NCI-H1694 treated with DMSO at 0.1 percent for 48 hours (cell line): ENCODE data around the gene LRRC61.

Experiments used
- DNase-seq: peaks from one replicate; lab custom pipeline; 2025; lab: John Stamatoyannopoulos, UW

LRRC61 gene

DNA sequence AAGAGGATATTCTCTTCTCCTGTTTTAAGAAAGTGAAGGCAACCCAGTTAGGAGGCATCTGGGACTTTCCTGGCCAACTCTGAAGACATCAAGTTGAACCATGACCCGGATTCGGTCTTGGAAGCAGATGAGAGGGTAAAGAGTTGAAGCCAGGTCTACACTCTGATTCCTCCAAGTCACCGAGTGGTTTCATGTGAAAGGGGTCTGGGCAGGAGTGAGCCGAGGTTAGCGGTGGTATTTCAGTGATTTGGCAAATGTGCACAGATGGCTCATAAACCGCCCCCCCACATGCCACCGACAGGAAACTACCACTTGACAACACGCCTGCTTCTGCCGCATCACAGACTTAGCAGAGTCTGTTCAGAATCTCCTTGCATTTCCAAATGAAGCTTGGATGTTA, 34.1 kb downstream of the LRRC61 start:
- peak; percentile 95 for DNase-seq

DNA sequence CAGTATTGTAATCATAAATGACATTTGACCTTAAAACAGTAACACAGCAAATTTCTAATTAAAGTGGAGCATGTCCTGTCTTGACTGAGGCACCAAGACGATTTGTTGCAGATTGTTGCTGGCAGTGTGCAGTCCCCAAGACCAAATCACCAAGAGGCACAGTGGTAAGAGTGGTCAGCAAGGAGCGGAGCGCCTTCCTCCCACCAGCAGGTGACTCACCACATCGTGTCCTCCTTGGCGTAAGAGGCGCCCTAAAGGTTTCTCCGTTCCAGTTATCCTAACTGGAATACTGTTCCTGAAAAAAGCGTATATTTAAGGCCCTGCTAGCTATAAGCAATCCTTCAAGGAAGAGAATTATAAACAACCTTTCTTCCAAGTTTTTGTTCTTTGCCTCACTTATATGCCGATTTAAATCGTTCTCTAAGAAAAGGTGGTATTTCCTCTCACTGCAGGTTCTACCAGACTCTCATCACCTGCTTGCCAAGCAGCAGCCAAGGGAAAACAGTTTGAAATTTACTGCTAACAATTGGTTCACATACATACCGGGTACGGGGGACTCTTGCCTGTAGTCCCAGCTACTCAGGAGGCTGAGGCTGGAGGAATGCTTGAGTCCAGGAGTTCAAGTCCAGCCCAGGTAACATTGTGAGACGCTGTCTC, 34.7 kb downstream of the LRRC61 start:
- DNase-seq: peak; percentile 83

DNA sequence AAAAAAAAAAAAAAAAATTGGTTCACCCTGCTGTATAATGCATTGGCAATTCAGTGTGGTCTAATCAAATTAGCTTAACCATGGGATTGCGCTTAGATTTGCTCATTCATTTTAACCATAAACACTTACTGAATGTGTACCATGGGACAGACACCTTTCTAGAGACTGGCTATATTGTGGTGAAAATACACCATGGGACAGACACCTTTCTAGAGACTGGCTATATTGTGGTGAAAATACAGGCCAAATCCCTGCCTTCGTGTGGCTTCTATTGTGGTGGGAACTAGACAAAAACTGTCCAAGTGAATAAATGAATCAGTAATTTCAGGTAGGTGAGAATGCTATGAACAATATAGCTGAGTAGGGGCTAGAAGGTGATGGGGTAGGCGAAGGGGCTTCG, 35.3 kb downstream of the LRRC61 start:
- no peak for DNase-seq

DNA sequence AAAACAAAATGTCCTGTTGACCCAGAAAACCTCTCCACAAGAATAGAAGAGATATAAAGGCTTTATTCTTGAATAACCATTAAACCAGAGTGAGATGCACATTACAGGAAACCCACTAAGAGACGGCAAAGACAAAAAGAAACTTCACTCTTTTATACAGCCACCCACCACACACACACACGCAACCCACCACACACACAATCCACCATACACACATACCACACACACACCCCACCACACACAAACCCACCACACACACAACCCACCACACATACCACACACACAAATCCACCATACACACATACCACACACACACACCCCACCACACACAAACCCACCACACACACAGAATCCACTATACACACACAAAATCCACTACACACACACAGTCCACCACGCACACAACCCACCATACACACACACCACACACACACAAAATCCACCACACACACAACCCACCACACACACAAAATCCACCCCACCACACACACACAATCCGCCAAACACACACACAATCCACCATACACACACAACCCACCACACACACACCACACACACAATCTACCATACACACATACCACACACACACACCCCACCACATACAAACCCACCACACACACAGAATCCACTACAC, 36.0 kb downstream of the LRRC61 start:
- DNase-seq: no peak

DNA sequence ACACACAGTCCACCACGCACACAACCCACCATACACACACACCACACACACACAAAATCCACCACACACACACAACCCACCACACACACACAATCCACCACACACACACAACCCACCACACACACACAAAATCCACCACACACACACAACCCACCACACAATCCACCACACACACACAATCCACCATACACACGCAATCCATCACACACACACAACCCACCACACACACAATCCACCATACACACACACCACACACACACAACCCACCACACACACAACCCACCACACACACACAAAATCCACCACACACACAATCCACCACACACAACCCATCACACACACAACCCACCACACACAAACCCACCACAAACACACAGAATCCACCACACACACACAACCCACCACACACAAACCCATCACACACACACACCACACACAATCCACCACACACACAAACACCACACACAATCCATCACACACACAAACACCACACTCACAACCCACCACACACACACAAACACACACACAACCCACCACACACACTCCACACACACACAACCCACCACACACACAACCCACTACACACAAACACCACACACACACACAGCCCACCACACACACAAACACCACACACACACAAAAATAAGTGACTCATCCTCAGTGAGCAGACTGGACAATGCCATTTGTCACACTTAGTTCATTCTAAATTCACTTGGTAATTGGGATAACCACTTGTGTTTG, 36.6 kb downstream of the LRRC61 start:
- no peak for DNase-seq

DNA sequence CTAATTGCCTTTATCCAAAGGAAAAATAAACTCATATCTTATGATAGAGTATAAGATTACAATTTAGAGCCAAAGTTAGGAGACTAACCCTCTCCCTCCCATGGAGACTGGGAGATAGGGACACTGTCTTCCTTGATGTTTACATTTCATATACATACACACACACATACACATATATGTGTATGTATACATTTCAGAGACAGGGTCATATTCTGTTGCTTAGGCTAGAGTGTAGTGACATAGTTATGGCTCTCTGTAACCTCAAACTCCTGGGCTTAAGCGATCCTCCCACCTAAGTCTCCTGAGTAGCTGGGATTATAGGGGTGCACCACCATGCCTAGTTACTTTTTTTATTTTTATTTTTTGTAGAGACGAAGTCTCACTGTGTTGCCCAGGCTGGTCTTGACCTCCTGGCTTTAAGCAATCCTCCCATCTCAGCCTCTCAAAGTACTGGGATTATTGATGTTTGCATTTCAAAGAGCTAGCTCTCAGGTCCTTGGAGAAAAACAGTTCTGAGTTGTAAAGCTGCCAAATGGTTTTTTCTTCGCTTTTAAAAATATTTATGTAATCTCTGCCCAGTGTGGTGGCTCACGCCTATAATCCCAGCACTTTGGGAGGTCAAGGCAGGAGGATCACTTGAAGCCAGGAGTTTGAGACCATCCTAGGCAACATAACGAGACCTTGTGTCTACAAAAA, 37.4 kb downstream of the LRRC61 start:
- no peak for DNase-seq

DNA sequence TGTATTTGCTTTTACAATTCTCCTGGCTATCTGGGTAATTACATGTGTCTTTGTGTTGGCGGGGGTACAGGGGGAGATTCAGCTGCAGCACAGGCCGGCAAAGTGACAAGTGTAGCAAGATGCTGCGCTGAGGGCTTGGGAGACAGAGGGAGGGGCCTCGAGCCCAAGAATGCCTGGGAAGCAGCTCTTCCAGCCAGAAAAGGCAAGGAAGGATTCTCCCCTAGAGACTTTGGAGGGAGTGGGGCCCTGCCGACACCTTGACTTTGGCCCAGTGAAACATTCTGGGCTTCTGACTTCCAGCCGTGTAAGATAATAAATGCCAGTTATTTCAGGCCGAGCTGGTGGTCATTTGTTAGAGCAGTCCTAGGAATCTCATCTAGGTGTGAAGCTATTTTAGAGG, 38.2 kb downstream of the LRRC61 start:
- no peak for DNase-seq

DNA sequence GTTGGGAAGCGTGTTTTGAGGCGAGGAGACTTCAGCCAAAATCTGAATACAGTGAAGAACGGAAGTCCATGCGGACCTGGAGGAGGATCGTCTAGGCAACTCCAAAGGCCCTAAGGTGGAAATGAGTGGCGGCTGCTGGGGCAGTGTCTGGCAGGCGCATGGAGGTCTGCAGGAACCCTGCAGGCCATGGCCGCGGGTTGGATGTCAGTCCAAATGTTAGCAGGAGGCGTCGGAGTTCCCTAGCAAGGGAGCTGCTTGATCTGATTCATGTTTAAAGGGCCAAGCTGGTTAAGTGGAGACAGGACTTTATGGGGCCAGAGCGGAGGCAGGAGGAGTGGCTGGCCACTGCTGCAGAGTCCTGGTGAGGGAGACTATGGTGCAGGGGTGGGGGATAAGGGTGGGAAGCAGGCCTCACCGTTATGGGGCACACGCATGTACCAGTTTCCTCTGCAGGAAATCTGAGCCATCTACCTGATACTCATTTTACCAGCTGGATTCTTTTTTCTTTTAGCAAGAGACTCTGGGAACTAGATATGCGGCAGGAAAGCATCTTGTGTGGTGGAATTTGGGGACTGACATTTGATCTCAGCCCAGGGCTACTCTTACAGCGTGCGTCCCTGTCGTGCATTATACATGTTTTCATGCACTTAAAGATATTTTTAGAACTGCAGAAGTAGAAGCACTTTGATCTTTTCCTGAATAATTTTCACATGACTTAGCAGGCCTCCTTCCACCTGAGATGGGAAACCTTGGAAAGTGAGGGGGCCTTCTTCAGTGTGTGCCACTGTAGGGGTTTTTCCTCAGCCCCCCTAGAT, 38.9 kb downstream of the LRRC61 start:
- no peak for DNase-seq

DNA sequence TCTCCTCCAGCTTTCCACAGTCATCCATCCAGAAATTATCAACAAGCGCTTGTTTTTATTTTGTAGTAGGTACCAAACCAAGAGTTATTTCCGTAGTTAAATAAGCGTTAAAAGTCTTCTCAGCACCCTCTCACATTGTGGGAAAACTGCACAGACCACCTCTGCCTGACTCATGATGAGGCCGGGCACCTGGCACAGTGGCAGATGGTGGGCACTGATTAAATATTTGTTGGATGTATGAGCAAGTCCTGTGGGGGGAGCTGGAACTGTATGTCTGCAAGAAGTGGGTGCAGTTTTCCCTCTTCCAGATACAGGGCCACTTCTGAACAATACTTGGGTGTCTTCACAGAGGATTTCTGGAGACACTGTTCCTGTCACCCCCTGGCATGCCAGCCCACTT, 40.2 kb downstream of the LRRC61 start:
- DNase-seq: peak; percentile 80

DNA sequence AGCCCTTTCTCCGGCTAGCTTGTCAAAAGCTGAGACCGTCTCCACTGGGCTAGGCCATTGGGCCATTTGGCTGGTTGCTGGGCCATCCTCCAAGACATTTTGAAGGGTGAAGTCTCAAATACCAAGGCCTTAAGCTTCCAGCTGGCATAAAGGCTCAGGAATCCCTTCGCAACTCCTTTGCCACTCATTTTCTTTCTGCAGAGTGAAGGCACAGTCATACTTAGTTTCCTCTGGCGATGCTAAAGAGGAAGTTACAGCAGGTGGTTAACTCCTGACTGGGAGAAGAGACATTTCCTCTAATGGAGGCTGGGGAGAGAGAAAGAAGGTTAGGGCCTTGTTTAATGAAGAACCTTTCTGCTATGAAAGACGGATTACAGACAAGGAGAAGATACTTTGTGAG, 40.7 kb downstream of the LRRC61 start:
- no peak for DNase-seq

DNA sequence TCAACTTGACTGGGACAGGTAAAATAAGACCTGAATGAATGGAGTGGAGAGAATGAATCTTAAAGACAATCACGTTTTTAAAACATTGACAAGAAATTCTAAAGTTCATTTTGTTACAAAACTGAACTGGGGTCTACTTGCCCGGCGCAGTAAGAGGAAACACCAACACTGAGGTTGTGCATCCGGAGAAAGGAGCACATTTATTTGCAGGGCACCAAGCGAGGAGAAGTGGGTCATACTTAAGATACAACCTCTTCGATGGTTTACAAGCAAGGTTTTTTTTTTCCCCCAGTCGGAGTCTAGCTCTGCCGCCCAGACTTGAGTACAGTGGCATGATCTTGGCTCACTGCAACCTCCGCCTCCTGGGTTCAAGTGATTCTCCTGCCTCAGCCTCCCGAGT, 42.0 kb downstream of the LRRC61 start:
- DNase-seq: no peak

DNA sequence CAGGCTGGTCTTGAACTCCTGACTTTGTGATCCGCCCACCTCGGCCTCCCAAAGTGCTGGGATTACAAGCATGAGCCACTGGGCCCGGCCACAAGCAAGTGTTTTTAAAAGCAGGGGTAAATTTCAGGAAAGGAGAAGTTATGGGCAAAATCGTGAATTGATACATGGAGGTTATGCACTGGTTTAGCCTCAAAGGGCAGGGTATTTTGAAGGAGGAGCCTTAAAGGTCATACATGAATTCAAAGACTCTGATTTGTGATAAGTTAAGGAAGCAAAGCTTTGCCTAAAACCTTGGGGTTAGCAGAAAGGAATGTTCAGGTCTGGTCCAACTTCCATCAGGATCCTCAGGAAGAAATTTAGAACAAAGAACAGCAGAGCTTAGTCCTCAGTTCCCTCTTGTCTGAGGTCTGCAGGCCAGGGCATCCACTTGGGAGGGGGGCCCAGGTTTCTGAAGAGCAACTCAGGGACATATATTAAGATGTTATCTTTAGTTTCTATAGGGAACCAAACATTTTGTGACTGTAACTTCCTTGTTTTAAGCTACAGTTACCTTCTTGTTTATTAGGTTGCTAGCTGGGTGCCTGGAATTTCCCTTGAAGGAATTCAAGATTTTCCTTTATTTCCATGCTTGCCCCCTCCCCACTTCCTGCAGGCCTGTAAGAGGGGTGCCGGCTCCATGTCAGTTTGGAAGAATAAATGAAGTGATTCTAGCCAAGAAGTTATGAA, 42.7 kb downstream of the LRRC61 start:
- no peak for DNase-seq

DNA sequence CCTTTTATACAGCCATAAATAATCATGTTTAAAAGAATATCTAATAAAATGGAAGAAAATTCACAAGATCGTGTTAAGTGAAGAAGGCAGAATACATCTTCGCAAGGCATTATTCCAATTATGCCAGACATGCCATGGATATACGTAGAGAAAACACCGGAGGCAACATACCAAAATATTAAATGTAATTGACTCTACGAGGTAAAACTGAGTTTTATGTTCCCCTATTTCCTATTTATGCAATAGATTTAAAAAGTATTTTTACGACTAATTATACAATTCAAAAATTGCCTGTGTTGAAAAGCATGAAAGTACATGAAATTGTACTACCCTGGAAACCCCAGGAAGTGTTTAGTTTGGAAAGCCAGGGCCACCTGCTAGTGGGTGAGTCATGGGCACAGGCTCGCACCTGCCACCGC, 44.5 kb downstream of the LRRC61 start:
- peak; percentile 85 for DNase-seq

DNA sequence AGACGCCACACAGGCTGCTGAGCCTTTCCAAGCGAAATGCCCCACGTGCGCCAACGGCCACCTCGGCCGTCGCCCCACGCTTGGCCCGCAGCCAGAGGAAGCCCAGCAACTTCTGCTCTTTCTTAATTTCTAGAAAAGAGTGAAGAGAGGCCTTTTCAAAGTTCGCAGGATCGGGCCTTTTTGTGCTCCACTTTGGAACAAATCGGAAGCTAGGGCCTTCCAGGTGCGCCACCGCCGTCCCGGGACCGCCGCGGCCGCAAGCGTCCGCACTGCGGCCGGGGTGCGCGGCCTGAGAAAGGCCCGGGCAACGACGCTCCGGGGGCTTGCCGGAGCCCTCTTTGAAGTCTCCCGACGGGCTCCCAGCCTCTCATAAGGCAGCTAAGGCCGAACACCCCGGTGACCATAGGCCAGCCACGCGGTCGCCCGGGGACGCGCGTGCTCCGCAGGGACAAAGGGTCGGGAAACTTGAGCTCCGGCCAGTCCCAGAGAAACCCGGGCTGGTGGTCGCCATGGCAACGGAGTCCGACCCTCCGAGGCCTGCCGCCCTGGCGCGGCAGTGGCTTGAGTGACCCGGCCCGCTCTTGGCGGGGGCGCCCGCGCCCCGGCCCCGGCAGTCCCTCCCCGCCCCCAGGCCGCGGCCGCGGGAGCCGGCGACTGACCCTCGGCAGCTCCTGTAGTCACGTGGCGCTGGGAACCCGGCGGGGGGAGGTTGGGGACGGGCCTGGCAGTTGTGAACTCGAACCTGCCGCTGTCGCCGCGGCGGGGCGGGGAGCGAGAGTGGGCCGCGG, 45.1 kb downstream of the LRRC61 start, which contains the start of gene REPIN1:
Gene REPIN1 (plus strand): TSS at position 727 of the 788 bp plus-strand sequence. CDS start 890 bp downstream, outside the sequence.
- peak; percentile 18 for DNase-seq

DNA sequence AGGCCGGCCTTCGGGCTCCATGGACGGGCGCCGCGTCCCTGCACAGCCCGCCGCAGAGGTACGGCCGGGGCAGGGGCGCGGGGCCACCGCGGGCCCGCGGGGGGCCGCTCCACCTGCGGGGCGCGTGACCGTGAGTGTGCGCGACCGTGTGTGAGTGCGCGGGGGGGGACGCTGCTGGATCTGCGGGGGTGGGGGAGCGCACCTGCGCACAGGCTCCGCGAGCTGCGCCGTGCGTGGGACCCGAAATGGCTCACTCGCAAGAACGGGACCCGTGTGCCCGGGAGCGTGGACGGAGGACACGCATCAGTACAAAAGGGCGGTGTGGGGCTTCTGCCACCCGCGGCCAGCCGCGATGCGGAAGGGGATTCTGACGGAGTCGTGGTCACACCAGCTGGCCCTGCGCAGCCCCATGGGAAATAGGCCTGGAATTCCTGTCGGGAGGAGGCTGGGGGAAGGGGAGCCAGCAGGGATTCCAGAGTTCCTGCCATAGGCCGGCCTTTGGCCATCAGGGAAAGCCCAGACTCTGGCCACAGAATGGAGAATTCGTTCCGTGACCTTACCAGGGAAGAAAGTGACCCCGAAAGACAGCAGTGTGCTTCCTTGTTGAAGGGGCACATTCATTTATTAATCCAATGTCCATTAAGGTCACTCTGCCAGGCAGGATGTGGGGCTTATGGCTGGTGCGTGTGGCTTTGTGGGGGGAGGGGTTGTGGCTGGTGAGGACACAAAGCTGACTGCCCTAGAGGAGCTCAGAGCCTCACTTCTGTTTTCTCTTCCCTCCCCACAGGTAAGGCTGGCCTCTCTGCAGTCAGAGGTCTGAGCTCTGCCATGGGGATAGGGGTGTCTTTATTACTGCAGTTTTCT, 46.0 kb downstream of the LRRC61 start:
- DNase-seq: no peak

DNA sequence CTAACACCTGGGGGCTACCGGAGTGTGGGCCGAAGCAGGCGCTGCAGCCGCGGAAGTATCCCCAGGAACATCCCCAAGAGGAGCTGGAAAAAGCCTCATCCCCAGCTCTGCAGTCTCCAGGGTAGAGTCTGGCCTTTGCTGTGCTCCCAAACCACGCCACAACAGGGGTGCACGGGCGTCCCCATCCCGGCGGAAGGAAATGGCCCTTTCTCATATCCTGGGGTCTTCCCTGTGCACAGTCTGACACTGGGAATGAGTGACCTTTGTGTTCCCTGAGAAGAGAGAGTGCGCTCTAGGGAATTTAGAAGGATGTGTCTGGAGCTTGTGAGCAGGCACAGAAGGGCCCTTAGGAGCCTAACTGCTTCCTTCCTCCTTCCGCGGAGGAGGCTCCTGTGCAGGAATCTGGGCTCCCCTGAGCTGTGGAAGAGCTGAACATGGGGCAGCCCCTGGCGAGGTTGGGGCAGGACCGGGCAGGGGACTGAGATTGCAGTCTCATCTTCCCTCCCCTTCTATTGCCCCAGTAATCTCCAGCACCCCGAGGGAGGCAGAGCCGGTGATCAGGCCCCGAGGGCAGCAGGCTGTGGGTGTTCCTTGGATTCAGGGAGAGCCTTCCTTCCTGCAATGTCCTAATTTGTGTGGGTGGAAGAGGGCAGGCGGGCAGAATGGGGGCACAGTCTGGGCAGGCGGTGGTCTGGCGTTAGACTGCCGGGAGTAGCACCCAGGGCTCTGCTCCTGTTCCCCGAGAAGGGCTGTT, 46.8 kb downstream of the LRRC61 start:
- DNase-seq: no peak

DNA sequence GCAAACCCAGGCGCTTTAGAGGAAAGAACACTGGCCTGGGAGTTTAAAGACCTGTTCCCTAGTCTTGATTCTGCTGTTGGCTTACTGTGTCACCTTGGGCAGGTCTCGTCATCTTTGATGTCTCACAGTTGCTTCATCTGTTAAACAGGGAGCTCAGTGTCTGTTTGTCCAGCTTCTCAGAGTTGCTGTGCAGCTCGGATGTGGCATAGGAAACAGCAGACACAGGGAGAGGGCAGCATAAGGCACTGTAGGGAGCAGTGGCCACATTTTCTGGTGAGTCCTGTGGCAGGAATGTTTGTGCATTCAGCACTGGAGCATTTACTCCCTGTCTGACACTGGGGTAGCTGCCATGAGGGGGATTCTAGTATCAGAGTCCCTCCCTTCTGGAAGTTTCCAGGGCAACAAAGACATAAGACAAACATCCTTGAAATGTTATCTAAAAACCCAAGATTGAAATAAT, 47.5 kb downstream of the LRRC61 start:
- DNase-seq: no peak
